Tibial nerve (tissue), 4 donors: ENCODE results near the gene GNL3.
"Not testable (repeated sequence)": the region's sequence is repeated elsewhere in the genome, so short reads cannot be mapped to it uniquely, and the experiment has no call there.

Experiments
- EP300 ChIP-seq, 2 donors: sonication (generic); formaldehyde crosslinking; IDR thresholded peaks; one replicate each; pipeline ENCODE4 v1.6.1; 2017; ENCODE audit warnings: antibody characterized with exemption in 2 of 2, mild to moderate bottlenecking in 1 of 2
- POLR2A ChIP-seq, 2 donors: fragments of 450-650 bp; IDR thresholded peaks; one replicate each; pipeline ENCODE4 v1.6.1; 2017; ENCODE audit warnings: antibody characterized with exemption in 2 of 2, mild to moderate bottlenecking in 2 of 2, moderate library complexity in 2 of 2
- TF ChIP-seq, protein P1 (sequence below), 5 experiments: fragments of 200-600 bp in 3 of 5; fragments of 450-650 bp in 2 of 5; sonication (generic) in 3 of 5; IDR thresholded peaks; one replicate each; pipeline ENCODE4 v1.5.1; 2016 to 2019; ENCODE audit warnings: antibody characterized with exemption in 5 of 5, mild to moderate bottlenecking in 3 of 5, moderate library complexity in 2 of 5

DNA sequence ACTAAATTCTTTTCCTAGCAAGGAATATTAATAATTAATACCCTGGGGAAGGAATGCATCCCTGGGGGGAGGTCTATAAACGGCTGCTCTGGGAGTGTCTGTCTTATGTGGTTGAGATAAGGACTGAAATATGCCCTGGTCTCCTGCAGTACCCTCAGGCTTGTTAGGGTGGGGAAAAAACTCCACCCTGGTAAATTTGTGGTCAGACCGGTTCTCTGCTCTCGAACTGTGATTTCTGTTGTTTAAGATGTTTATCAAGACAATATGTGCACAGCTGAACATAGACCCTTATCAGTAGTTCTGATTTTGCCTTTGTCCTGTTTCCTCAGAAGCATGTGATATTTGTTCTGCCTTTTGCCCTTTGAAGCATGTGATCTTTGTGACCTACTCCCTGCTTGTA is 42.9 kb downstream of the GNL3 start:
- TF ChIP-seq, protein P1, sequence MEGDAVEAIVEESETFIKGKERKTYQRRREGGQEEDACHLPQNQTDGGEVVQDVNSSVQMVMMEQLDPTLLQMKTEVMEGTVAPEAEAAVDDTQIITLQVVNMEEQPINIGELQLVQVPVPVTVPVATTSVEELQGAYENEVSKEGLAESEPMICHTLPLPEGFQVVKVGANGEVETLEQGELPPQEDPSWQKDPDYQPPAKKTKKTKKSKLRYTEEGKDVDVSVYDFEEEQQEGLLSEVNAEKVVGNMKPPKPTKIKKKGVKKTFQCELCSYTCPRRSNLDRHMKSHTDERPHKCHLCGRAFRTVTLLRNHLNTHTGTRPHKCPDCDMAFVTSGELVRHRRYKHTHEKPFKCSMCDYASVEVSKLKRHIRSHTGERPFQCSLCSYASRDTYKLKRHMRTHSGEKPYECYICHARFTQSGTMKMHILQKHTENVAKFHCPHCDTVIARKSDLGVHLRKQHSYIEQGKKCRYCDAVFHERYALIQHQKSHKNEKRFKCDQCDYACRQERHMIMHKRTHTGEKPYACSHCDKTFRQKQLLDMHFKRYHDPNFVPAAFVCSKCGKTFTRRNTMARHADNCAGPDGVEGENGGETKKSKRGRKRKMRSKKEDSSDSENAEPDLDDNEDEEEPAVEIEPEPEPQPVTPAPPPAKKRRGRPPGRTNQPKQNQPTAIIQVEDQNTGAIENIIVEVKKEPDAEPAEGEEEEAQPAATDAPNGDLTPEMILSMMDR (IDR thresholded peaks at IDR 0.05), result not testable (repeated sequence)
- not testable (repeated sequence) for TF ChIP-seq POLR2A, EP300 (IDR thresholded peaks at IDR 0.05)
